ENCODE results near the gene ZNF317. TPM values are rescaled to one million over a fixed set of nuclear protein-coding genes. Genes with fewer than 3 reads are reported as not detected.

Gene ZNF317
- polyA plus RNA-seq, 1 donor (not counting 4 experiments of a cell fraction or from before 2014, with no cell fraction given) = 25.9 TPM

DNA sequence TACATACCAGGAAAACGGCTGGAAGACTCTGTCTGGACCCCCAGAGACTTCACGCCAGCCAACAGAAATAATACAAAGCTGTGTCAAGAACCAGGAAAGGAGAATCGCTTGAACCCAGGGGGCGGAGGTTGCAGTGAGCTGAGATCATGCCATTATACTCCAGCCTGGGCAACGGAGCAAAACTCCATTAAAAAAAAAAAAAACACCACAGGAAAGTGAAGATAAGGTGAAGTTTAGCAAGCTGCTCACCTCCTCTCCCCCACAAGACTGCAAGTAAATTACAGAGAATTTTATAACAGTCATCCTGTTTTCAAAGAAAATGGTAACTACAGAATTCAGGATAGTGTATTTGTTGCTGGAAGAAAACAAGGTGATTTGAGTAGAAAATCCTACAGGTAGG is 23.6 kb upstream of the ZNF317 start:
- Histone ChIP-seq H4K20me1 (ENCODE audit: control insufficient read depth, extremely low read depth, insufficient read depth, low read length) (no peaks in the 10 kb centered on the region), H3K9me1 (ENCODE audit: control insufficient read depth, extremely low read depth, insufficient read depth, low read length) (no peaks in the 10 kb centered on the region), H3K27me3 (ENCODE audit: control insufficient read depth, extremely low read depth, insufficient read depth, low read length) (no peaks in the 10 kb centered on the region), H3K36me3 (ENCODE audit: control insufficient read depth in 2 of 2, extremely low read depth in 1 of 2, insufficient read depth in 2 of 2, low read length in 2 of 2) (no peaks in the 10 kb centered on the region), H3K9me3 (ENCODE audit: control insufficient read depth, low read depth, low read length) (no peaks in the 10 kb centered on the region), H3K4me1 (ENCODE audit: control insufficient read depth, extremely low read depth, insufficient read depth, low read length) (no peaks in the 10 kb centered on the region), H3K9ac (ENCODE audit: control insufficient read depth, extremely low read depth, insufficient read depth, low read length) (no peak overlapping the region), H3K79me2 (ENCODE audit: control insufficient read depth, insufficient read depth, low read length) (no peaks in the 10 kb centered on the region), H3K27ac (ENCODE audit: control insufficient read depth, insufficient read depth, low read length) (no peak overlapping the region), H3K4me3 (ENCODE audit: control insufficient read depth in 2 of 3, extremely low read depth in 1 of 3, insufficient read depth in 2 of 3, low read depth in 1 of 3, low read length in 3 of 3) (no peak overlapping the region), H2AFZ (ENCODE audit: control insufficient read depth, low read length) (no peak overlapping the region), H3K4me2 (ENCODE audit: control insufficient read depth, extremely low read depth, insufficient read depth, low read depth, low read length) (no peak overlapping the region)
- no peak for FAIRE-seq
- dilution Hi-C loops (cut with MboI; ENCODE audit: extremely low pct_ligation_motif_present, low sequenced_read_pairs) = no loop called here
- DNase-seq (ENCODE audit: low read depth, low spot score) = no peak
- TF ChIP-seq CTCF (optimal IDR thresholded peaks at IDR 0.05 in 1 of 3, IDR thresholded peaks at IDR 0.05 in 1 of 3, conservative IDR thresholded peaks at IDR 0.05 in 1 of 3; ENCODE audit: extremely low read depth in 1 of 3, insufficient read depth in 2 of 3, low read length in 3 of 3) (no peak), EZH2 (IDR thresholded peaks at IDR 0.05; ENCODE audit: low read length) (no peak)

DNA sequence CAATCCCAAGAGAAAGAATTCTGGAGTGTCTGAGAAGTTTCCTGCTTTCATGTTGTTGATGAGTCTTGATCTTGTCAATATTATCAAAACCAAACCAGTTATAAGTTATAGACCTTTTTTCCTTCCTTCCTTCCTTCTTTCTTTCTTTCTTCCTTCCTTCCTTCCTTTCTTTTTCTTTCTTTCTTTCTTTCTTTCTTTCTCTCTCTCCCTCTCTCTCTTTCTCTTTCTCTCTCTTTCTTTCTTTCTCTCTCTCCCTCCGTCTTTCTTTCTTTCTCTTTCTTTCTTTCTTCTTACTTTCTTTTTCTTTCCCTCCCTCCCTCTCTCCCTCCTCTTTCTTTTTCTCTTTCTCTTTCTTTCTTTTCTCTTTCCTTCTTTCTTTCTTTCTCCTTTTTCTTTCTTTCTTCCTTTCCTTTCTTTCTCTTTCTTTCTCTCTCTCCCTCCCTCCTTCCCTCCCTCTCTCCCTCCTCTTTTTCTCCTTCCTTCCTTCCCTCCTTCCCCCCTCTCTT is 13.2 kb upstream of the ZNF317 start, which contains the start of gene OR7G3:
Gene OR7G3 (minus strand): TSS at position 51 of the 506 bp plus-strand sequence. CDS start 0 bp downstream, at position 51.
- TF ChIP-seq CTCF (optimal IDR thresholded peaks at IDR 0.05 in 1 of 3, IDR thresholded peaks at IDR 0.05 in 1 of 3, conservative IDR thresholded peaks at IDR 0.05 in 1 of 3; ENCODE audit: extremely low read depth in 1 of 3, insufficient read depth in 2 of 3, low read length in 3 of 3) = no peak
- TF ChIP-seq EZH2 (IDR thresholded peaks at IDR 0.05; ENCODE audit: low read length) = no peak
- no peak within 1 kb of the TSS for H3K4me3 ChIP-seq (ENCODE audit: control insufficient read depth in 2 of 3, extremely low read depth in 1 of 3, insufficient read depth in 2 of 3, low read depth in 1 of 3, low read length in 3 of 3)
- H3K4me1 ChIP-seq (ENCODE audit: control insufficient read depth, extremely low read depth, insufficient read depth, low read length) = peaks cover 4% of the 10 kb centered on the region
- H3K4me2 ChIP-seq (ENCODE audit: control insufficient read depth, extremely low read depth, insufficient read depth, low read depth, low read length) = no peak within 1 kb of the TSS
- no peaks in the 10 kb centered on the region for H3K9me1 ChIP-seq (ENCODE audit: control insufficient read depth, extremely low read depth, insufficient read depth, low read length)
- dilution Hi-C loops (cut with MboI; ENCODE audit: extremely low pct_ligation_motif_present, low sequenced_read_pairs) = no loop called here
- H3K79me2 ChIP-seq (ENCODE audit: control insufficient read depth, insufficient read depth, low read length) = no peaks in the 10 kb centered on the region
- no peaks in the 10 kb centered on the region for H4K20me1 ChIP-seq (ENCODE audit: control insufficient read depth, extremely low read depth, insufficient read depth, low read length)
- no peaks in the 10 kb centered on the region for H3K36me3 ChIP-seq (ENCODE audit: control insufficient read depth in 2 of 2, extremely low read depth in 1 of 2, insufficient read depth in 2 of 2, low read length in 2 of 2)
- no peak for FAIRE-seq
- H3K27ac ChIP-seq (ENCODE audit: control insufficient read depth, insufficient read depth, low read length) = no peak within 1 kb of the TSS
- no peak within 1 kb of the TSS for H3K9ac ChIP-seq (ENCODE audit: control insufficient read depth, extremely low read depth, insufficient read depth, low read length)
- H3K27me3 ChIP-seq (ENCODE audit: control insufficient read depth, extremely low read depth, insufficient read depth, low read length) = no peaks in the 10 kb centered on the region
- H2AFZ ChIP-seq (ENCODE audit: control insufficient read depth, low read length) = no peak within 1 kb of the TSS
- no peak for DNase-seq (ENCODE audit: low read depth, low spot score)
- no peaks in the 10 kb centered on the region for H3K9me3 ChIP-seq (ENCODE audit: control insufficient read depth, low read depth, low read length)

All from keratinocyte (primary cell).